ENCODE measurements around the gene PTP4A1. TPM values are rescaled to one million over a fixed set of nuclear protein-coding genes. Genes with fewer than 3 reads are reported as not detected.
A peak's percentile ranks its signal among the peaks of the same experiment; 100 is the strongest.

The PTP4A1 gene
- total RNA-seq, 2 experiments from 2014 or later = 53.6 to 61.7 TPM

- H3K27me3 Mint-ChIP-seq = peaks cover 6% of the 10 kb centered on the region
Observed at GRCh38 chr6:63599243-63599642, 27.0 kb downstream of the PTP4A1 start.

GRCh38 chr6:63600136-63600535 is 27.9 kb downstream of the PTP4A1 start:
- POLR2A ChIA-PET = no interaction called here
- Mint-ChIP-seq H3K27ac (no peak overlapping the region), H3K27me3 (peaks cover 6% of the 10 kb centered on the region), H3K36me3 (ENCODE audit: low read depth) (no peaks in the 10 kb centered on the region), H3K4me1 (peaks cover 20% of the 10 kb centered on the region), H3K9me3 (no peaks in the 10 kb centered on the region), H3K4me3 (no peak overlapping the region)
- CTCF ChIA-PET = interaction anchor here (2.0 to 4.0 kb wide), 3 partner anchors 35 to 164 kb away, joined by 4 to 18 read pairs (median 18); partner anchors contain the start of gene PHF3
- DNase-seq = no peak

More at GRCh38 chr6:63599243-63599642, 27.0 kb downstream of the PTP4A1 start:
- peak overlapping the region; percentile 77 for H3K4me3 Mint-ChIP-seq
- H3K36me3 Mint-ChIP-seq (ENCODE audit: low read depth) = no peaks in the 10 kb centered on the region
- H3K9me3 Mint-ChIP-seq = no peaks in the 10 kb centered on the region
- no peak overlapping the region for H3K27ac Mint-ChIP-seq
- CTCF ChIA-PET = interaction anchor here (0.6 to 4.0 kb wide), 17 partner anchors 10 to 203 kb away, joined by 3 to 18 read pairs (median 5); partner anchors contain the start of gene PHF3
- peaks cover 23% of the 10 kb centered on the region for H3K4me1 Mint-ChIP-seq
- DNase-seq = no peak
- POLR2A ChIA-PET = no interaction called here

- Mint-ChIP-seq H3K27ac (no peak overlapping the region), H3K9me3 (no peaks in the 10 kb centered on the region), H3K27me3 (peaks cover 13% of the 10 kb centered on the region), H3K4me3 (no peak overlapping the region), H3K4me1 (no peaks in the 10 kb centered on the region), H3K36me3 (ENCODE audit: low read depth) (no peaks in the 10 kb centered on the region)
- ChIA-PET CTCF (interaction anchor here (2.0 kb wide), 1 partner anchor 11 kb away, joined by 12 read pairs; no protein-coding TSS in a partner anchor), POLR2A (no interaction called here)
- DNase-seq = no peak
Observed at GRCh38 chr6:63609231-63609630, 37.0 kb downstream of the PTP4A1 start.

DNA sequence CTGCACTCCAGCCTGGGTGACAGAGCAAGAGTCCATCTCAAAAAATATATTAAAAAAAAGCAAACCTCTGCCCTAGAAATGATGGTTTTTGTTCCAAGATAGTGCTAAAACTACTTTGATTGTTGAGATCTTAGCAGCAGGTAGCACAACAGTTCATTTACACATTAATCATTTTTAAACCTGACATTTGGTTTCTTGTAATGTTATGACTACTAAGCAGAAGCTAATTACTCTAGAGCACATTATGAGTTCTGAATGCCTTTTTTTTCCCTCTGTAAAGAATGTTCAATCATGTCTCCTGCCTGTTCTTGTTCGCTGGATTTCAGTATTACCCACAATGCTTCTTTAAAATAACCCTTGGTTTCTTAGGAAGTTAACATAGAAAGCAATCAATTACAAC is 38.7 kb downstream of the PTP4A1 start:
- H3K36me3 Mint-ChIP-seq (ENCODE audit: low read depth) = no peaks in the 10 kb centered on the region
- H3K4me1 Mint-ChIP-seq = no peaks in the 10 kb centered on the region
- POLR2A ChIA-PET = no interaction called here
- CTCF ChIA-PET = interaction anchor here (1.2 kb wide), 1 partner anchor 12 kb away, joined by 3 read pairs; no protein-coding TSS in a partner anchor
- H3K27me3 Mint-ChIP-seq = peaks cover 13% of the 10 kb centered on the region
- no peak for DNase-seq
- H3K27ac Mint-ChIP-seq = no peak overlapping the region
- no peaks in the 10 kb centered on the region for H3K9me3 Mint-ChIP-seq
- H3K4me3 Mint-ChIP-seq = no peak overlapping the region

GRCh38 chr6:63611560-63611959 is 39.3 kb downstream of the PTP4A1 start:
- no peaks in the 10 kb centered on the region for H3K4me1 Mint-ChIP-seq
- H3K4me3 Mint-ChIP-seq = no peak overlapping the region
- ChIA-PET POLR2A (no interaction called here), CTCF (interaction anchor here (1.2 kb wide), 1 partner anchor 13 kb away, joined by 3 read pairs; no protein-coding TSS in a partner anchor)
- no peaks in the 10 kb centered on the region for H3K9me3 Mint-ChIP-seq
- DNase-seq = no peak
- H3K27me3 Mint-ChIP-seq = peaks cover 18% of the 10 kb centered on the region
- no peak overlapping the region for H3K27ac Mint-ChIP-seq
- no peaks in the 10 kb centered on the region for H3K36me3 Mint-ChIP-seq (ENCODE audit: low read depth)

GRCh38 chr6:63615590-63615989 is 43.3 kb downstream of the PTP4A1 start:
- H3K36me3 Mint-ChIP-seq (ENCODE audit: low read depth) = no peaks in the 10 kb centered on the region
- no peaks in the 10 kb centered on the region for H3K4me1 Mint-ChIP-seq
- H3K27ac Mint-ChIP-seq = no peak overlapping the region
- H3K4me3 Mint-ChIP-seq = no peak overlapping the region
- DNase-seq = no peak
- H3K27me3 Mint-ChIP-seq = peaks cover 26% of the 10 kb centered on the region
- H3K9me3 Mint-ChIP-seq = no peaks in the 10 kb centered on the region
- POLR2A ChIA-PET = no interaction called here
- CTCF ChIA-PET = no interaction called here

Other genes starting within 250 kb of the PTP4A1 start
- 10 to 100 TPM; 43.8 to 57.5 TPM for gene PHF3, start 63.3 kb downstream of the PTP4A1 start, total RNA-seq